OCI-LY7 (cell line): Measurements from ENCODE around the gene SMCR8.

Source experiments
- EZH2phosphoT487 ChIP-seq: fragments of 200-600 bp; sonication (generic); IDR thresholded peaks from 2 replicates; pipeline ENCODE4 v1.6.1; 2018; ENCODE audit warnings: low read depth, borderline replicate concordance, mild to moderate bottlenecking, mixed run types, antibody characterized with exemption, low read length, moderate library complexity, mixed read lengths
- TF ChIP-seq, protein P1 (sequence below): fragments of 200-600 bp; sonication (generic); conservative IDR thresholded peaks from 2 replicates; pipeline ENCODE4 v1.5.1; 2014; ENCODE audit warnings: mild to moderate bottlenecking, antibody characterized with exemption, low read length, moderate library complexity, mixed read lengths

GRCh38 chr17:18370761-18371160 lies 55.7 kb downstream of the SMCR8 start:
- TF ChIP-seq, protein P1, sequence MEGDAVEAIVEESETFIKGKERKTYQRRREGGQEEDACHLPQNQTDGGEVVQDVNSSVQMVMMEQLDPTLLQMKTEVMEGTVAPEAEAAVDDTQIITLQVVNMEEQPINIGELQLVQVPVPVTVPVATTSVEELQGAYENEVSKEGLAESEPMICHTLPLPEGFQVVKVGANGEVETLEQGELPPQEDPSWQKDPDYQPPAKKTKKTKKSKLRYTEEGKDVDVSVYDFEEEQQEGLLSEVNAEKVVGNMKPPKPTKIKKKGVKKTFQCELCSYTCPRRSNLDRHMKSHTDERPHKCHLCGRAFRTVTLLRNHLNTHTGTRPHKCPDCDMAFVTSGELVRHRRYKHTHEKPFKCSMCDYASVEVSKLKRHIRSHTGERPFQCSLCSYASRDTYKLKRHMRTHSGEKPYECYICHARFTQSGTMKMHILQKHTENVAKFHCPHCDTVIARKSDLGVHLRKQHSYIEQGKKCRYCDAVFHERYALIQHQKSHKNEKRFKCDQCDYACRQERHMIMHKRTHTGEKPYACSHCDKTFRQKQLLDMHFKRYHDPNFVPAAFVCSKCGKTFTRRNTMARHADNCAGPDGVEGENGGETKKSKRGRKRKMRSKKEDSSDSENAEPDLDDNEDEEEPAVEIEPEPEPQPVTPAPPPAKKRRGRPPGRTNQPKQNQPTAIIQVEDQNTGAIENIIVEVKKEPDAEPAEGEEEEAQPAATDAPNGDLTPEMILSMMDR = no peak
- no peak for TF ChIP-seq EZH2phosphoT487
